ENCODE results near the gene SCTR. TPM values are rescaled to one million over a fixed set of nuclear protein-coding genes. Genes with fewer than 3 reads are reported as not detected.

Gene SCTR
- total and polyA plus RNA-seq, 2 of the 13 experiments (the other 11 are each of a cell fraction or from before 2014, with no cell fraction given) = not detected

- TF ChIP-seq TFDP2 (CRISPR knock-in tag; IDR thresholded peaks at IDR 0.05) (peak; percentile 1; the same call in 1 of the 2 replicates), TFAP4 (IDR thresholded peaks at IDR 0.05; ENCODE audit: borderline replicate concordance, low read depth) (peak; percentile 35; the same call in 1 of the 2 replicates)
Measured at GRCh38 chr2:119432851-119433522, 91.3 kb downstream of the SCTR start (continued).

- CTCF ChIA-PET (ENCODE audit: low intra/inter-chr PET ratio, low total read pairs) = no interaction called here
- DNase-seq (ENCODE audit: low spot score) = no peak
- WGBS (ENCODE audit: low lambda C conversion rate) = under 1% methylated on average over 43 of the region's 53 CpGs
- Histone ChIP-seq H3K9me3 (ENCODE audit: low read length) (no peaks in the 10 kb centered on the region), H3K79me2 (ENCODE audit: insufficient read depth, low read length) (peaks cover 55% of the 10 kb centered on the region), H3K4me2 (ENCODE audit: low read depth, low read length) (peak overlapping the region; percentile 93), H2AFZ (ENCODE audit: low read length) (no peak overlapping the region), H3K27ac (ENCODE audit: extremely low read length, insufficient read depth, low read length) (peak overlapping the region; percentile 70), H3K27me3 (ENCODE audit: control insufficient read depth in 1 of 2, insufficient read depth in 2 of 2, low read length in 2 of 2) (no peaks in the 10 kb centered on the region; a peak in 1 of 5 replicates), H3K9ac (ENCODE audit: insufficient read depth, low read depth, low read length) (peak overlapping the region; percentile 89), H3K4me3 (replicated peaks in 1 of 3; ENCODE audit: insufficient read depth in 1 of 3, low read depth in 2 of 3, low read length in 3 of 3) (peak overlapping the region; percentile 84 to 90 (median 86)), H3K36me3 (replicated peaks in 1 of 2; ENCODE audit: control insufficient read depth in 1 of 2, insufficient read depth in 2 of 2, low read length in 2 of 2) (no peaks in the 10 kb centered on the region; a peak in 1 of 5 replicates), H4K20me1 (ENCODE audit: insufficient read depth, low read length) (peaks cover 2% of the 10 kb centered on the region; the same call in 1 of the 2 replicates), H3K4me1 (ENCODE audit: insufficient read depth, low read length) (peaks cover 88% of the 10 kb centered on the region)
- ATAC-seq = peak; percentile 1
- TSS peak; percentile 55 for BruUV-seq (replicated peaks)
- no peak for FAIRE-seq
- intact Hi-C loops (cut with micrococcal nuclease; ENCODE audit: unreplicated experiment) (loop anchor here (5.0 kb wide), 1 partner anchor 65 kb away; the partner anchor contains the start of genes C2orf76 and DBI), in situ Hi-C loops (cut with HindIII; ENCODE audit: extremely low pct_ligation_motif_present, low pct_unique_long_range_greater_than_20kb) (no loop called here)
- POLR2A ChIA-PET = interaction anchor here (0.9 to 3.0 kb wide), 5 partner anchors 9 to 65 kb away, joined by 3 to 21 read pairs (median 5); partner anchors contain the start of genes C2orf76 and DBI
- no peak for TF ChIP-seq HNF4G (IDR thresholded peaks at IDR 0.05; ENCODE audit: borderline replicate concordance, low read depth, low read length)
- 0 out of 2 replicates have a peak, but pooled peaks have one; percentile 45 for TF ChIP-seq HNF4G (CRISPR knock-in tag; IDR thresholded peaks at IDR 0.05; ENCODE audit: borderline replicate concordance, low read depth)
- TF ChIP-seq SNAPC4 (CRISPR knock-in tag; IDR thresholded peaks at IDR 0.05) = no peak
- TF ChIP-seq CREBL2 (CRISPR knock-in tag; IDR thresholded peaks at IDR 0.05; ENCODE audit: borderline replicate concordance) = no peak
- TF ChIP-seq ZNF577 (CRISPR knock-in tag; IDR thresholded peaks at IDR 0.05; ENCODE audit: borderline replicate concordance, low read depth) = no peak
- no peak for TF ChIP-seq GLI4 (CRISPR knock-in tag; IDR thresholded peaks at IDR 0.05; ENCODE audit: borderline replicate concordance)
- TF ChIP-seq ZNF543 (CRISPR knock-in tag; IDR thresholded peaks at IDR 0.05) = peak; percentile 10; the same call in 1 of the 2 replicates
- no peak for TF ChIP-seq ZNF724P (CRISPR knock-in tag; IDR thresholded peaks at IDR 0.05; ENCODE audit: borderline replicate concordance)
- no peak for TF ChIP-seq KLF15 (CRISPR knock-in tag; IDR thresholded peaks at IDR 0.05; ENCODE audit: borderline replicate concordance)
- no peak for TF ChIP-seq SIX1 (CRISPR knock-in tag; IDR thresholded peaks at IDR 0.05; ENCODE audit: borderline replicate concordance)
Measured at GRCh38 chr2:119431976-119432850, 92.1 kb downstream of the SCTR start.
